ENCODE data around the gene ANKRD53.
A peak's percentile ranks its signal among the peaks of the same experiment; 100 is the strongest.

ANKRD53 gene

DNA sequence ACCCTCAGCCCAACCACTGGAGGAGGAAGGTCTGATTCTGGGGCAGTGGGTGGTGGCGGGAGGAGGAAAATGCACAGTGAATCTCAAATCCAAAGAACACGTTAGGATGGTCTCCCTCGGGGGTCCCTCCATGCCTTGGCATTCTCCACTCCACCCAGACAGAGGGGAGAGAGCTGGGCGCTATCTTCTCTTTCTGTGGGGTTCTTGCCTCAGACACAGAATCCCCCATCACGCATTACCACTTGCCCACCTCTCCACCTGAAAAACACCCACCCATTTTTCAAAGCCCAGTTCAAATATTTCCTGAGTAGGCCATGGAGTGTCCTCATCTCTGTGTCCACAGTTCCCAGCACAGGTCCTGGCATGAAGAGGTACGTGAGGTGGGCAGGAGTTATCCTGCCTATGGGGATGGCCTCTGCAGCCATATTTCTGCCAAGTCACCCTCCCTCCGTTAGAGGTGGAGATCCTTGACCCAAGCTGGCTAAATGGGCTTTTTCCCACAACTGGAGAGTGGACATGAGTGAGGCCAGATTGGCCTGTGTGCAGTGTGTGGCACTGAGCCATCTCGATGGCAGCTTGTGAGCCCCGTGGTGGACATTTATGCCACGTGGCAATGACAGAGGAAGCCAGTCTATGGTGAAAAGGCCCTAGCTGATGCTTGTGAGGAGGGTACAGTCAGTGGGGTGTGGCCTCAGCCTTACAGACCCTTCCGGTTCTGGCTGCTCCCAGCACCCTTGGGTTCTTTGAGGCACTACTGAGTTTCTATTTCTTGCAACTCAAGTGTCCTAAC is 25.7 kb downstream of the ANKRD53 start:
- Histone ChIP-seq H3K27ac (replicated peaks; ENCODE audit: low read length) (no peak overlapping the region), H3K4me2 (ENCODE audit: insufficient read depth, low read length, poor library complexity, severe bottlenecking) (no peak overlapping the region), H3K4me1 (ENCODE audit: control insufficient read depth in 2 of 2, insufficient read depth in 1 of 2, low read depth in 1 of 2, low read length in 2 of 2) (peaks cover 15% of the 10 kb centered on the region in 2 donors), H2BK12ac (ENCODE audit: low read length) (no peak overlapping the region), H2AFZ (ENCODE audit: low read length) (no peak overlapping the region), H4K8ac (ENCODE audit: low read depth, low read length) (no peak overlapping the region), H3K36me3 (replicated peaks in 1 of 2; ENCODE audit: control insufficient read depth in 2 of 2, insufficient read depth in 2 of 2, low read length in 2 of 2) (no peaks in the 10 kb centered on the region), H3K9ac (ENCODE audit: low read depth, low read length, poor library complexity) (no peak overlapping the region), H3K27me3 (ENCODE audit: control insufficient read depth in 3 of 3, insufficient read depth in 3 of 3, low read depth in 1 of 3, low read length in 3 of 3) (peaks cover 0 to 23% (median 0%) of the 10 kb centered on the region in 3 experiments), H2BK15ac (ENCODE audit: low read length) (peak overlapping the region; percentile 70), H3K4ac (ENCODE audit: low read length) (no peak overlapping the region), H2BK5ac (ENCODE audit: low read length) (peak overlapping the region; percentile 43), H3K23ac (ENCODE audit: low read depth, low read length, poor library complexity) (no peak overlapping the region), H3K79me1 (ENCODE audit: low read depth, low read length) (no peaks in the 10 kb centered on the region), H4K91ac (ENCODE audit: low read depth, low read length, poor library complexity) (peak overlapping the region; percentile 3), H3K18ac (ENCODE audit: low read length) (no peak overlapping the region), H3K9me3 (replicated peaks in 1 of 2; ENCODE audit: control insufficient read depth in 2 of 2, insufficient read depth in 1 of 2, low read depth in 1 of 2, low read length in 2 of 2) (no peaks in the 10 kb centered on the region), H2BK120ac (ENCODE audit: low read depth, low read length) (no peak overlapping the region), H3K4me3 (ENCODE audit: low read length in 2 of 2) (no peak overlapping the region), H3K14ac (ENCODE audit: low read length) (no peak overlapping the region), H2AK5ac (ENCODE audit: low read depth, low read length) (peak overlapping the region; percentile 70)
- no CpG with 5 or more reads among the region's 11 CpGs for WGBS, 2 donors (ENCODE audit: extremely low coverage in 2 of 2, insufficient read length in 2 of 2, insufficient replicate concordance in 1 of 2)
- DNase-seq (ENCODE audit: low spot score) = no peak

DNA sequence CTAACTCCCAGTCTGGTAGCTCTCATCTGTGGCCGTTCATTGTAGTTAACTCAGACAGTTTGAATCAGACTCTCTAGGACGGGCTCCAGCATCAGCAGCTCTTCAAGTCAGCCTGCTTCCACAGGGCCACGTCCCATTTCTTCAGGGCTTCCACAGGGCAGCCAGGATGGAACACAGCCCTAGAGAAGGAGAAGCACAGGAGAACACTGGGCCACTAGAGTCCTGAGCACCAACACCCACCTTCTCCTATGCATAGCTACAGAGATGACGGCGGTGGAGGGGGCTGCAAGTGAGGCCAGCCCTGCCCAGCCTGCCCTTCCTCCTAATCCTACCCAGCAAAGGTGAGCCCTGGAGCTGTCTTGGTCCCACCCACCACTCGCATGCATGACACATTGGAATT is 26.4 kb downstream of the ANKRD53 start:
- peak overlapping the region; percentile 80 for H2BK12ac ChIP-seq (ENCODE audit: low read length)
- no peaks in the 10 kb centered on the region for H3K36me3 ChIP-seq (replicated peaks in 1 of 2; ENCODE audit: control insufficient read depth in 2 of 2, insufficient read depth in 2 of 2, low read length in 2 of 2)
- no peak overlapping the region for H3K27ac ChIP-seq (replicated peaks; ENCODE audit: low read length)
- no peak overlapping the region for H3K4me3 ChIP-seq (ENCODE audit: low read length in 2 of 2)
- H2BK120ac ChIP-seq (ENCODE audit: low read depth, low read length) = no peak overlapping the region
- peak overlapping the region; percentile 62 for H3K23ac ChIP-seq (ENCODE audit: low read depth, low read length, poor library complexity)
- H3K14ac ChIP-seq (ENCODE audit: low read length) = no peak overlapping the region
- no peaks in the 10 kb centered on the region for H3K79me1 ChIP-seq (ENCODE audit: low read depth, low read length)
- no peak overlapping the region for H3K4me2 ChIP-seq (ENCODE audit: insufficient read depth, low read length, poor library complexity, severe bottlenecking)
- H4K91ac ChIP-seq (ENCODE audit: low read depth, low read length, poor library complexity) = peak overlapping the region; percentile 27
- WGBS, 2 donors (ENCODE audit: extremely low coverage in 2 of 2, insufficient read length in 2 of 2, insufficient replicate concordance in 1 of 2) = no CpG with 5 or more reads among the region's 6 CpGs
- H3K18ac ChIP-seq (ENCODE audit: low read length) = peak overlapping the region; percentile 68
- peaks cover 0 to 23% (median 0%) of the 10 kb centered on the region in 3 experiments for H3K27me3 ChIP-seq (ENCODE audit: control insufficient read depth in 3 of 3, insufficient read depth in 3 of 3, low read depth in 1 of 3, low read length in 3 of 3)
- peak overlapping the region; percentile 70 for H2AK5ac ChIP-seq (ENCODE audit: low read depth, low read length)
- no peaks in the 10 kb centered on the region for H3K9me3 ChIP-seq (replicated peaks in 1 of 2; ENCODE audit: control insufficient read depth in 2 of 2, insufficient read depth in 1 of 2, low read depth in 1 of 2, low read length in 2 of 2)
- H2AFZ ChIP-seq (ENCODE audit: low read length) = no peak overlapping the region
- DNase-seq (ENCODE audit: low spot score) = no peak
- no peak overlapping the region for H4K8ac ChIP-seq (ENCODE audit: low read depth, low read length)
- H2BK15ac ChIP-seq (ENCODE audit: low read length) = peak overlapping the region; percentile 70
- no peak overlapping the region for H3K4ac ChIP-seq (ENCODE audit: low read length)
- H3K4me1 ChIP-seq (ENCODE audit: control insufficient read depth in 2 of 2, insufficient read depth in 1 of 2, low read depth in 1 of 2, low read length in 2 of 2) = peaks cover 15% of the 10 kb centered on the region in 2 donors
- H2BK5ac ChIP-seq (ENCODE audit: low read length) = peak overlapping the region; percentile 43
- H3K9ac ChIP-seq (ENCODE audit: low read depth, low read length, poor library complexity) = no peak overlapping the region

DNA sequence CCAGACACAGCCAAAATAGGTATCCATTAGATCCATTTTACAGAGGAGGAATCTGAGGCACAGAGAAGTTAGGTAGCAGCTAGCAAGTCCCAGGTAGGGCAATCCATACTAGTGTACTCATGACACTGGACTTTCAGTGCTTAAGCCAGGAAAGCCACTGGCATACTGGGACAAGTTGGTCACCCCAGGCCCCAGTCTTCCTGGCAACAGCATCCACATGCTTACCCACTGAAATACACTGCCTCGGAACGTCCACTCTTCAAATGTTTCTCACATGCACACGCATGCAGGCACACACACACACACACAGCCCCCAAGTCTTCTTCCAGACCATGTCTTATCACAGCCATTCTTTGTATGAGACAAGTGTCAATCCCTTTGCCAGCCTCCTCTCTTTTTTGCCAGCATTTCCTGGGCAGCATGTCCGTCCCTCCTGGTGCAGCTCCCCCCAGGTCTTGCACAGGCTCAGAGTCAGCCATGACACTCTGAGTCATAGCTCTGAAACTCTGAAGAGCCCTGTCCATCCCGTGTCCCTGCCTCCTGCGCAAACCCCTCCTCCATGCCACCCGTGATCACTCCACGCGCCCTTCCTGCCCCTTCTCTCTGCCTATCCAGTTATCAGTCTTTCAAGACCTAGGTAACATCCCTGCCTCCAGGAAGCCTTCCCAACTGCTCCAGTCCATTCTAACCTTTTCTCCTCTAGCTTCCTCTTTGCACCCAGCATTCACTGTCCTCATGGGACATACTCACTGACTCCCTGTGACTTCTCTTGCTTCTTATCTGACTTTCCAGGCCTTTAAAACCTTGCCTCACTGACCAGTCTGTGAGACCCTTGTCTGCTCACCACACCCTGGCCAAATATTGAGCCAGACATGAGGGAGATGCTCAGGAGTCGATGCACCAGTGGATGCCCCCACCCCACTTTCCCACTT is 27.1 kb downstream of the ANKRD53 start:
- Histone ChIP-seq H3K36me3 (replicated peaks in 1 of 2; ENCODE audit: control insufficient read depth in 2 of 2, insufficient read depth in 2 of 2, low read length in 2 of 2) (no peaks in the 10 kb centered on the region), H3K23ac (ENCODE audit: low read depth, low read length, poor library complexity) (peak overlapping the region; percentile 4), H3K9ac (ENCODE audit: low read depth, low read length, poor library complexity) (no peak overlapping the region), H4K91ac (ENCODE audit: low read depth, low read length, poor library complexity) (peak overlapping the region; percentile 27), H3K4me3 (ENCODE audit: low read length in 2 of 2) (no peak overlapping the region), H3K27ac (replicated peaks; ENCODE audit: low read length) (no peak overlapping the region), H2BK12ac (ENCODE audit: low read length) (no peak overlapping the region), H4K8ac (ENCODE audit: low read depth, low read length) (no peak overlapping the region), H3K9me3 (replicated peaks in 1 of 2; ENCODE audit: control insufficient read depth in 2 of 2, insufficient read depth in 1 of 2, low read depth in 1 of 2, low read length in 2 of 2) (no peaks in the 10 kb centered on the region), H3K18ac (ENCODE audit: low read length) (peak overlapping the region; percentile 42), H3K79me1 (ENCODE audit: low read depth, low read length) (no peaks in the 10 kb centered on the region), H2AK5ac (ENCODE audit: low read depth, low read length) (peak overlapping the region; percentile 47), H3K4ac (ENCODE audit: low read length) (no peak overlapping the region), H2BK5ac (ENCODE audit: low read length) (no peak overlapping the region), H2BK15ac (ENCODE audit: low read length) (no peak overlapping the region), H3K27me3 (ENCODE audit: control insufficient read depth in 3 of 3, insufficient read depth in 3 of 3, low read depth in 1 of 3, low read length in 3 of 3) (peaks cover 0 to 23% (median 0%) of the 10 kb centered on the region in 3 experiments), H3K4me2 (ENCODE audit: insufficient read depth, low read length, poor library complexity, severe bottlenecking) (no peak overlapping the region), H2AFZ (ENCODE audit: low read length) (no peak overlapping the region), H3K4me1 (ENCODE audit: control insufficient read depth in 2 of 2, insufficient read depth in 1 of 2, low read depth in 1 of 2, low read length in 2 of 2) (peaks cover 15% of the 10 kb centered on the region in 2 donors), H2BK120ac (ENCODE audit: low read depth, low read length) (no peak overlapping the region), H3K14ac (ENCODE audit: low read length) (no peak overlapping the region)
- no peak for DNase-seq (ENCODE audit: low spot score)
- WGBS, 2 donors (ENCODE audit: extremely low coverage in 2 of 2, insufficient read length in 2 of 2, insufficient replicate concordance in 1 of 2) = no CpG with 5 or more reads among the region's 10 CpGs

DNA sequence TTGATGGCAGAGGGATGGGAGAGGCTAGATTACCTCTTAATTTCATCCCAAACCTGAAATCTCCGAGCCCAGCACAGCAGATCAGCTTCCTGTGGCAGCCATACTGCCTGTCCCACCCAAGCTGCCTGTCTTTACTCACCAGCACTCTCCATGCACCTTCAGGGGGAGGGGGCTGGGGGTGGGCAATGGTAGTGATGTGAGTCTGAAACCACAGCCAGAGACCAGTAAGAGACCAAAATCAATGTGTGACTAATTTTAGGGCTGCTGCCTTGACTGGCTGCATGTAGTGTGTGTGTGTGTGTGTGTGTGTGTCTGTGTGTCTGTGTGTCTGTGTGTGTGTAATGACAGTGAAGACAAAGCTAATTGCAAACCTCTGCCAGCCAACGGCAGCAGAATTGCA is 27.9 kb downstream of the ANKRD53 start:
- no peak overlapping the region for H2BK5ac ChIP-seq (ENCODE audit: low read length)
- H3K18ac ChIP-seq (ENCODE audit: low read length) = no peak overlapping the region
- no peak overlapping the region for H3K4me3 ChIP-seq (ENCODE audit: low read length in 2 of 2)
- H2AFZ ChIP-seq (ENCODE audit: low read length) = no peak overlapping the region
- H3K4ac ChIP-seq (ENCODE audit: low read length) = no peak overlapping the region
- no peak overlapping the region for H2BK12ac ChIP-seq (ENCODE audit: low read length)
- peaks cover 10 to 11% of the 10 kb centered on the region in 2 donors for H3K4me1 ChIP-seq (ENCODE audit: control insufficient read depth in 2 of 2, insufficient read depth in 1 of 2, low read depth in 1 of 2, low read length in 2 of 2)
- H2AK5ac ChIP-seq (ENCODE audit: low read depth, low read length) = peak overlapping the region; percentile 47
- H2BK15ac ChIP-seq (ENCODE audit: low read length) = no peak overlapping the region
- no peak overlapping the region for H3K9ac ChIP-seq (ENCODE audit: low read depth, low read length, poor library complexity)
- DNase-seq (ENCODE audit: low spot score) = no peak
- H3K79me1 ChIP-seq (ENCODE audit: low read depth, low read length) = no peaks in the 10 kb centered on the region
- H4K8ac ChIP-seq (ENCODE audit: low read depth, low read length) = no peak overlapping the region
- no peak overlapping the region for H4K91ac ChIP-seq (ENCODE audit: low read depth, low read length, poor library complexity)
- H3K23ac ChIP-seq (ENCODE audit: low read depth, low read length, poor library complexity) = no peak overlapping the region
- H3K4me2 ChIP-seq (ENCODE audit: insufficient read depth, low read length, poor library complexity, severe bottlenecking) = no peak overlapping the region
- peaks cover 0 to 23% (median 0%) of the 10 kb centered on the region in 3 experiments for H3K27me3 ChIP-seq (ENCODE audit: control insufficient read depth in 3 of 3, insufficient read depth in 3 of 3, low read depth in 1 of 3, low read length in 3 of 3)
- no peak overlapping the region for H2BK120ac ChIP-seq (ENCODE audit: low read depth, low read length)
- WGBS, 2 donors (ENCODE audit: extremely low coverage in 2 of 2, insufficient read length in 2 of 2, insufficient replicate concordance in 1 of 2) = no CpG with 5 or more reads among the region's 2 CpGs
- no peak overlapping the region for H3K14ac ChIP-seq (ENCODE audit: low read length)
- H3K9me3 ChIP-seq (replicated peaks in 1 of 2; ENCODE audit: control insufficient read depth in 2 of 2, insufficient read depth in 1 of 2, low read depth in 1 of 2, low read length in 2 of 2) = no peaks in the 10 kb centered on the region
- no peak overlapping the region for H3K27ac ChIP-seq (replicated peaks; ENCODE audit: low read length)
- H3K36me3 ChIP-seq (replicated peaks in 1 of 2; ENCODE audit: control insufficient read depth in 2 of 2, insufficient read depth in 2 of 2, low read length in 2 of 2) = no peaks in the 10 kb centered on the region

Measured in neuronal stem cell (in vitro differentiated cells).